OCI-LY3 (cell line): ENCODE data around the gene OR6B1.
"Not testable (repeated sequence)": the region's sequence is repeated elsewhere in the genome, so short reads cannot be mapped to it uniquely, and the experiment has no call there.

Experiments
- H2AFZ ChIP-seq: fragments of 200-600, 300-600 bp; shearing (Covaris generic); 2 replicates; pipeline ENCODE4 v1.6.0; 2014; ENCODE audit warnings: antibody characterized with exemption, low read depth, low read length
- H3K27ac ChIP-seq: fragments of 200-600, 300-600 bp; sonication (generic); 2 replicates; pipeline ENCODE4 v1.5.1; 2014; ENCODE audit warnings: mild to moderate bottlenecking, low read length, moderate library complexity, mixed read lengths
- H3K27me3 ChIP-seq: fragments of 200-600, 300-600 bp; sonication (generic); 2 replicates; pipeline ENCODE4 v1.6.1; 2014; ENCODE audit warnings: low read depth, low read length, mixed read lengths
- H3K36me3 ChIP-seq: fragments of 200-600, 300-600 bp; sonication (generic); replicated peaks from 2 replicates; pipeline ENCODE3; 2014; ENCODE audit warnings: low read depth, low read length, mixed read lengths
- H3K4me1 ChIP-seq: fragments of 300-600, 200-600 bp; sonication (generic); 2 replicates; pipeline ENCODE4 v1.6.1; 2014; ENCODE audit warnings: low read length, mixed read lengths
- H3K4me2 ChIP-seq: fragments of 200-600, 300-600 bp; sonication (generic); 2 replicates; pipeline ENCODE4 v1.6.1; 2014; ENCODE audit warnings: low read length, mixed read lengths
- H3K4me3 ChIP-seq: fragments of 300-600, 200-600 bp; sonication (generic); 2 replicates; pipeline ENCODE4 v1.5.1; 2014; ENCODE audit warnings: antibody characterized with exemption, mild to moderate bottlenecking, low read length, moderate library complexity
- H3K79me2 ChIP-seq: fragments of 300-600, 200-600 bp; shearing (Covaris generic); 2 replicates; pipeline ENCODE4 v1.6.1; 2014; ENCODE audit warnings: mild to moderate bottlenecking, low read length, mixed read lengths
- H3K9ac ChIP-seq: fragments of 300-600, 200-600 bp; shearing (Covaris generic); 2 replicates; pipeline ENCODE4 v1.6.0; 2014; ENCODE audit warnings: mild to moderate bottlenecking, low read length, moderate library complexity
- H3K9me3 ChIP-seq: fragments of 200-600, 300-600 bp; shearing (Covaris generic); 2 replicates; pipeline ENCODE4 v1.6.1; 2014; ENCODE audit warnings: low read length, mixed read lengths; ENCODE audit not compliant: insufficient read depth
- H4K20me1 ChIP-seq: fragments of 200-600, 300-600 bp; sonication (generic); 2 replicates; pipeline ENCODE4 v1.6.1; 2016; ENCODE audit warnings: low read length, mixed read lengths; ENCODE audit not compliant: insufficient read depth
- EZH2phosphoT487 ChIP-seq: fragments of 200-600 bp; shearing (Covaris generic); IDR thresholded peaks from 2 replicates; pipeline ENCODE4 v1.6.1; 2018; ENCODE audit warnings: antibody characterized with exemption, mixed run types, low read depth
- TF ChIP-seq, protein P1 (sequence below): fragments of 200-600, 300-600 bp; sonication (generic); IDR thresholded peaks from 2 replicates; pipeline ENCODE4 v1.5.1; 2014; ENCODE audit warnings: antibody characterized with exemption, low read length, low read depth

The OR6B1 gene

DNA sequence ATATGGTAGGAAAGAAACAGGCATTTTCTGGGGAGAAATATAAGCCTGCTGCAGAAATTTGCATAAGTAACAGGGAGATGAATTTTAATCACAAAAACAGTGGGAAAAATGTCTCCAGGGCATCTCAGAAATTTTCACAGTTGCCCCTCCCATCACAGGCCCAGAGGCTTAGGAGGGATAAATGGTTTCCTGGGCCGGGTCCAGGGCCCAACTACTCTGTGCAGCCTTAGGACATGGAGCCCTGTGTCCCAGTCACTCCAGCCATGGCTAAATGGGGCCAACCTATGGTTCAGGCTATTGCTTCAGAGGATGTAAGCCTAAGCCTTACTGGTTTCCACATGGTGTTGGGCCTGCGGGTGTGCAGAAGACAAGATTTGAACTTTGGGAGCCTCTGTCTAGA lies 9.2 kb downstream of the OR6B1 start:
- Histone ChIP-seq H3K9ac (no peak overlapping the region), H3K79me2 (no peaks in the 10 kb centered on the region), H4K20me1 (no peaks in the 10 kb centered on the region), H3K27ac (no peak overlapping the region), H3K27me3 (no peaks in the 10 kb centered on the region), H3K36me3 (no peaks in the 10 kb centered on the region), H3K4me3 (no peak overlapping the region), H3K4me1 (no peaks in the 10 kb centered on the region), H2AFZ (no peak overlapping the region), H3K4me2 (no peak overlapping the region), H3K9me3 (no peaks in the 10 kb centered on the region)
- TF ChIP-seq, protein P1, sequence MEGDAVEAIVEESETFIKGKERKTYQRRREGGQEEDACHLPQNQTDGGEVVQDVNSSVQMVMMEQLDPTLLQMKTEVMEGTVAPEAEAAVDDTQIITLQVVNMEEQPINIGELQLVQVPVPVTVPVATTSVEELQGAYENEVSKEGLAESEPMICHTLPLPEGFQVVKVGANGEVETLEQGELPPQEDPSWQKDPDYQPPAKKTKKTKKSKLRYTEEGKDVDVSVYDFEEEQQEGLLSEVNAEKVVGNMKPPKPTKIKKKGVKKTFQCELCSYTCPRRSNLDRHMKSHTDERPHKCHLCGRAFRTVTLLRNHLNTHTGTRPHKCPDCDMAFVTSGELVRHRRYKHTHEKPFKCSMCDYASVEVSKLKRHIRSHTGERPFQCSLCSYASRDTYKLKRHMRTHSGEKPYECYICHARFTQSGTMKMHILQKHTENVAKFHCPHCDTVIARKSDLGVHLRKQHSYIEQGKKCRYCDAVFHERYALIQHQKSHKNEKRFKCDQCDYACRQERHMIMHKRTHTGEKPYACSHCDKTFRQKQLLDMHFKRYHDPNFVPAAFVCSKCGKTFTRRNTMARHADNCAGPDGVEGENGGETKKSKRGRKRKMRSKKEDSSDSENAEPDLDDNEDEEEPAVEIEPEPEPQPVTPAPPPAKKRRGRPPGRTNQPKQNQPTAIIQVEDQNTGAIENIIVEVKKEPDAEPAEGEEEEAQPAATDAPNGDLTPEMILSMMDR: no peak
- TF ChIP-seq EZH2phosphoT487: no peak

DNA sequence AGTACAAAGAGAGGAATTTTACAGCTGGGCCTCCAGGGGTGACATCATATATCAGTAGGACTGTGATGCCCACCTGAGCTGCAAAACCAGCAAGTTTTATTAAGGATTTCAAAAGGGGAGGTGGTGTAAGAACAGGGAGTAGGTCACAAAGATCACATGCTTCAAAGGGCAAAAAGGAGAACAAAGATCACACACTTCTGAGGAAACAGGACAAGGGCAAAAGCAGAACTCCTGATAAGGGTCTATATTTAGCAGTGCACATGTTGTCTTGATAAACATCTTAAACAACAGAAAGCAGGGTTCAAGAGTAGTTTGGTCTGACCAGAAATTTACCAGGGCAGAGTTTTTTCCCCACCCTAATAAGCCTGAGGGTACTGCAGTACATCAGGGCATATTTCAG lies 9.9 kb downstream of the OR6B1 start:
- H3K36me3 ChIP-seq, H3K79me2 ChIP-seq, H3K4me1 ChIP-seq, H3K4me3 ChIP-seq, H3K9ac ChIP-seq, H4K20me1 ChIP-seq, H3K27me3 ChIP-seq, H3K9me3 ChIP-seq, H3K4me2 ChIP-seq, H3K27ac ChIP-seq, H2AFZ ChIP-seq: not testable (repeated sequence)

DNA sequence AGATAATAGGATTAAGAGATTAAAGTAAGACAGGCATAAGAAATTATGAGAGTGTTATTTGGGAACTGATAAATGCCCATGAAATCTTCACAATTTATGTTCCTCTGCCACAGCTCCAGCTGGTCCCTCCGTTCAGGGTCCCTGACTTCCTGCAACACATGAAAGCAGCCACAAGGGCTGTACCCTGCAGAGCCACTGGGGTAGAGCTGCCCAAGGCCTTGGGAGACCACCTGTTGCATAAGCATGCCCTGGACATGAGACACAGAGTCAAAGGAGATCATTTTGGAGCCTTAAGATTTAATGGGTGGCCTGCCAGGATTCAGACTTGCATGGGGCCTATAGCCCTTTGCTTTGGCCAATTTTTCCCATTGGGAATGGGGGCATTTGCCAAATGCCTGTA lies 10.7 kb downstream of the OR6B1 start:
- not testable (repeated sequence) for H4K20me1 ChIP-seq, H3K9me3 ChIP-seq, H3K36me3 ChIP-seq, H3K27ac ChIP-seq, H3K4me2 ChIP-seq, H3K9ac ChIP-seq, H2AFZ ChIP-seq, H3K27me3 ChIP-seq, H3K79me2 ChIP-seq, H3K4me3 ChIP-seq, H3K4me1 ChIP-seq

DNA sequence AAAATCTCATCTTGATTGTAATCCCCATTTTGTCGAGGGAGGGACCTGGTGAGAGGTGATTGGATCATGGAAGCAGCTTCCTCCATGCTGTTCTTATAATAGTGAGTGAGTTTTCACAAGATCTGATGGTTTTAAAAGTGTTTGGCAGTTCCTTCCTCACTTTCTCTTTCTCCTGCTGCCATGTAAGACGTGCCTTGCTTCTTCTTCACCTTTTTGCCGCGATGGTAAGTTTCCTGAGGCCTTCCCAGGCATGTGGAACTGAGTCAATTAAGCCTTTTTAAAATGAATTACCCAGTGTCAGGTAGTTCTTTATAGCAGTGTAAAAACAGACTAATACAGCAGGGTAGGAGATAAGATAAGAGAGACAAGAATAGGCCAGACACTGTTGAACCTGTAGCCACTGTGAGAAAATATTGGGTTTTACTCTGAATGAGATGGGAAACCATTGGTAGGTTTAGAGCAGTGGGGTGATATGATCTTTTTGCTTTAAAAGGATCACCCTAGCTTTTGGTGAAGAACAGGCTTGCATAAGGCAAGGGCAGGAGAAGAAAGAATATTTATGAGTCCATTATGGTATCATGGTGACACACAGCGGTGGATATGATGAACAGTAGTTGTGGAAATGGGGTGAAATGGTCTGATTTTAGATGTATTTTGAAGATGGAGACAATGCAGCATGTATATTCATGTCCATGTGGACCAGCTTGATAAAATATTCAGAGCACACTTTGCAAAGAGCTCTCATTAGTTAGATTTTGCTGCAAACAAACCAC lies 11.5 kb downstream of the OR6B1 start:
- Histone ChIP-seq H2AFZ (no peak overlapping the region), H3K4me1 (no peaks in the 10 kb centered on the region), H3K36me3 (no peaks in the 10 kb centered on the region), H3K4me3 (no peak overlapping the region), H3K27me3 (no peaks in the 10 kb centered on the region), H3K9me3 (no peaks in the 10 kb centered on the region), H3K4me2 (no peak overlapping the region), H3K9ac (no peak overlapping the region), H3K79me2 (no peaks in the 10 kb centered on the region), H4K20me1 (no peaks in the 10 kb centered on the region), H3K27ac (no peak overlapping the region)
- TF ChIP-seq, protein P1: peak; percentile 44
- TF ChIP-seq EZH2phosphoT487: no peak

DNA sequence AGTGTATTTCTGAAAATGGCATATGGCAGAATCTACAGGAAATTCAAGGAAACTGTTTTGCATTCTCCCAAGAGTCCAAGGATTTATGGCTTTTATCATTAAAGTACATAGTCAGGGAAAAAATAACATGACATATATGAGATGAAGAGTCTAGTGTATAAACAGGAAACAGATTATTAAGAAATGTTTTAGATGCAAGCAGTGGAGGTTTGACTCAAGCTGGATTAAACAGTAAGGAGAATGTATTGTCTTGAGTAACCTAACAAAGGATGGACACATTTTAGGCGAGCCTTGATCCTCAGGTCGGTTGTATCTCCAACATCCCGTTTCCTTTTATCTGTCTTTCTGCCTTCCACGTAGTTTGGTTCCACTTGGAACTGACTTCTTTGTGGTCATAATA lies 17.9 kb downstream of the OR6B1 start:
- Histone ChIP-seq H3K27ac (no peak overlapping the region), H3K4me3 (no peak overlapping the region), H2AFZ (no peak overlapping the region), H3K9me3 (no peaks in the 10 kb centered on the region), H3K4me1 (no peaks in the 10 kb centered on the region), H4K20me1 (no peaks in the 10 kb centered on the region), H3K4me2 (no peak overlapping the region), H3K9ac (no peak overlapping the region), H3K36me3 (no peaks in the 10 kb centered on the region), H3K79me2 (no peaks in the 10 kb centered on the region), H3K27me3 (0 out of 2 replicates have a peak, but pooled peaks cover 5% of the 10 kb centered on the region)
- TF ChIP-seq EZH2phosphoT487: no peak
- TF ChIP-seq, protein P1: no peak
